Measurements from ENCODE around the gene KRTAP12-2. TPM values are rescaled to one million over a fixed set of nuclear protein-coding genes. Genes with fewer than 3 reads are reported as not detected.

The KRTAP12-2 gene
- total RNA-seq, 1 experiment from 2014 or later = not detected

DNA sequence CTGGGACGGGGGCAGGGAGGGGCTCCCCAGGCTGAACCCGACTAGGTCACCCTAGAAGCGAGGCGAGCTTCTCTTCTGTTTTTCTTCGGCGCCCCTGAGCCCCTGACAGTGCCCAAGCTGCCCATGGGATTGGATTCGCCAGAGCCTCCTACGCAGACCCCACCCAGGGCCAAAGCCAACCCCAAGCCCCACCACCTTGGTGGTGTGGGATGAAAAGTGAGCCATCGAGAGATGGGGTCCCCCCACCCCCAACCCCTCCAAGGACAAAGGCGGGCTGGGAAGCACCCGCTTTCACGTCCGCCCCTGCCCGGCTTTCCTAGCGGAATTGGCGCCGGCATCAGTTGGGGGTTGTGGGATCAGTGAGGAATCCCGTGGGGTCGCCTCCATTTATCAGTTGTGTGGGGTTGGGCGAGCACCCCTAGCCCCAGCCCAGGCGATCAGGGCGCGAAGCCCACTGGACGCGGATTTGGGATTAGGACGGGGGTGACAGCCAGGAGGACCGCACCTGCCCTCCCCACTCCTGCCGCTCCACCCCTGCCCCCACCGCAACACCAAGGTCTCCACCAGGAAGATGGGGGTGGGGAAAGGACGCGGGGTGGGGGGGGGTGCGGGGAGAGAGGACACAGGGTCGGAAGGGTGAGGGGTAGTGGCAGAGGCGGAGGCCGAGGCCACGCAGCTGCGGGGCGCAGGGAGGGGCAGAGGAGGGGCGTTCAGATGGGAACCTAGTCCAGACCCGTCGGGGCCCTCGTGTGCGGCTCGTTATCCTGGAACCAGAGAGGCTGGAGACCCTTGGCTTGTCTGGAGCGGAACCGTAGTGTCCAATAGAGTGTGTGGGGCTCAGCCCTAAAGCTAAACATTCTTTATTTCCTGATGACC is 40.2 kb upstream of the KRTAP12-2 start (continued):
- TF ChIP-seq, protein P1, sequence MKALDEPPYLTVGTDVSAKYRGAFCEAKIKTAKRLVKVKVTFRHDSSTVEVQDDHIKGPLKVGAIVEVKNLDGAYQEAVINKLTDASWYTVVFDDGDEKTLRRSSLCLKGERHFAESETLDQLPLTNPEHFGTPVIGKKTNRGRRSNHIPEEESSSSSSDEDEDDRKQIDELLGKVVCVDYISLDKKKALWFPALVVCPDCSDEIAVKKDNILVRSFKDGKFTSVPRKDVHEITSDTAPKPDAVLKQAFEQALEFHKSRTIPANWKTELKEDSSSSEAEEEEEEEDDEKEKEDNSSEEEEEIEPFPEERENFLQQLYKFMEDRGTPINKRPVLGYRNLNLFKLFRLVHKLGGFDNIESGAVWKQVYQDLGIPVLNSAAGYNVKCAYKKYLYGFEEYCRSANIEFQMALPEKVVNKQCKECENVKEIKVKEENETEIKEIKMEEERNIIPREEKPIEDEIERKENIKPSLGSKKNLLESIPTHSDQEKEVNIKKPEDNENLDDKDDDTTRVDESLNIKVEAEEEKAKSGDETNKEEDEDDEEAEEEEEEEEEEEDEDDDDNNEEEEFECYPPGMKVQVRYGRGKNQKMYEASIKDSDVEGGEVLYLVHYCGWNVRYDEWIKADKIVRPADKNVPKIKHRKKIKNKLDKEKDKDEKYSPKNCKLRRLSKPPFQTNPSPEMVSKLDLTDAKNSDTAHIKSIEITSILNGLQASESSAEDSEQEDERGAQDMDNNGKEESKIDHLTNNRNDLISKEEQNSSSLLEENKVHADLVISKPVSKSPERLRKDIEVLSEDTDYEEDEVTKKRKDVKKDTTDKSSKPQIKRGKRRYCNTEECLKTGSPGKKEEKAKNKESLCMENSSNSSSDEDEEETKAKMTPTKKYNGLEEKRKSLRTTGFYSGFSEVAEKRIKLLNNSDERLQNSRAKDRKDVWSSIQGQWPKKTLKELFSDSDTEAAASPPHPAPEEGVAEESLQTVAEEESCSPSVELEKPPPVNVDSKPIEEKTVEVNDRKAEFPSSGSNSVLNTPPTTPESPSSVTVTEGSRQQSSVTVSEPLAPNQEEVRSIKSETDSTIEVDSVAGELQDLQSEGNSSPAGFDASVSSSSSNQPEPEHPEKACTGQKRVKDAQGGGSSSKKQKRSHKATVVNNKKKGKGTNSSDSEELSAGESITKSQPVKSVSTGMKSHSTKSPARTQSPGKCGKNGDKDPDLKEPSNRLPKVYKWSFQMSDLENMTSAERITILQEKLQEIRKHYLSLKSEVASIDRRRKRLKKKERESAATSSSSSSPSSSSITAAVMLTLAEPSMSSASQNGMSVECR (CRISPR knock-in tag; IDR thresholded peaks at IDR 0.05; ENCODE audit: borderline replicate concordance) = no peak
- TF ChIP-seq ZNF138 (CRISPR knock-in tag; conservative IDR thresholded peaks at IDR 0.05) (no peak), NFYB (CRISPR knock-in tag; conservative IDR thresholded peaks at IDR 0.05; ENCODE audit: low read depth) (no peak), ATF3 (CRISPR knock-in tag; conservative IDR thresholded peaks at IDR 0.05) (no peak), ZBTB21 (CRISPR knock-in tag; IDR thresholded peaks at IDR 0.05; ENCODE audit: borderline replicate concordance) (no peak)

DNA sequence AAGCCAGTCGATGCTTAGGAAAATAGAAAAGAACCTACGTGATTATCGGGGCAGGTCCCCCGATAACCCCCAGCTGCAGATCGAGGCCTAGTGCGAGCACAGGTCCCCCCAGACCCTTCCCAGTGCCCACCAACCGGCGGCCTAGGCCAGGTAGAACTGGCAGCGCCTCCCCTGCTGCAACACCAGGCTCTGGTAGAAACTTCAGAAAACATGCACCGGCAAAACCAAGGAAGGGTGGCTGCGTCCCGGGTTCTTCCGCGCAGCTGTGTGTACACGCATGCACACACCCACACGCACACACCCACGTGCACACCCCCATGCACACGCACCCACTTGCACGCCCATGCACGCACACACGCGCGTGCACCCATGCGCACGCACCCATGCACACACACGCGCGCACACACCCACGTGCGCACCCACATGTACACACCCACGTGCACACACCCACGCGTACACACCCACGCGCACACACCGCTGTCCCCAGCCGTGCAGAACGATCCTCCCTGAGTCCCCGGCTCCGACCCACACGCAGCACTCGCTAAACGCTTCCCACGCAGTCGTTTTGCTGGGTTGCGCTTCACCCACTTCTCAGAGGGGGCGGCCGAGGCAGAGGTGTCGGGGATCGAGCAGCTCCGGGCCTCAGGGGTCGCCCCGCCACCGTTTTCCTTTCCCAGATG is 39.4 kb upstream of the KRTAP12-2 start:
- Mint-ChIP-seq H3K27me3 (ENCODE audit: low read depth) (peaks cover 56% of the 10 kb centered on the region), H3K4me1 (peaks cover 81% of the 10 kb centered on the region), H3K9me3 (no peaks in the 10 kb centered on the region), H3K27ac (peak overlapping the region; percentile 100), H3K36me3 (no peaks in the 10 kb centered on the region), H3K4me3 (peak overlapping the region; percentile 75)
- ChIA-PET CTCF (interaction anchor here (1.0 to 1.1 kb wide), 3 partner anchors 9 to 87 kb away, joined by 3 to 6 read pairs (median 4); partner anchors contain the start of gene KRTAP10-12), POLR2A (no interaction called here)
- DNase-seq (ENCODE audit: low spot score) = no peak
- ATAC-seq = no peak
- TF ChIP-seq PRDM15 (CRISPR knock-in tag; IDR thresholded peaks at IDR 0.05) (0 out of 2 replicates have a peak, but pooled peaks have one; percentile 19), ZNF219 (CRISPR knock-in tag; IDR thresholded peaks at IDR 0.05; ENCODE audit: borderline replicate concordance) (peak; percentile 72; the same call in 1 of the 2 replicates), ZMAT4 (CRISPR knock-in tag; IDR thresholded peaks at IDR 0.05) (0 out of 2 replicates have a peak, but pooled peaks have one; percentile 54), SMAD3 (CRISPR knock-in tag; IDR thresholded peaks at IDR 0.05; ENCODE audit: borderline replicate concordance) (no peak), JUN (CRISPR knock-in tag; IDR thresholded peaks at IDR 0.05) (peak; percentile 17; the same call in 1 of the 2 replicates), ZBTB43 (CRISPR knock-in tag; IDR thresholded peaks at IDR 0.05) (peak; percentile 99), FOXP4 (CRISPR knock-in tag; IDR thresholded peaks at IDR 0.05) (peak; percentile 38), ATF2 (CRISPR knock-in tag; IDR thresholded peaks at IDR 0.05; ENCODE audit: borderline replicate concordance, low read depth) (no peak), NFE2L1 (CRISPR knock-in tag; IDR thresholded peaks at IDR 0.05) (peak; percentile 70; the same call in 1 of the 2 replicates)
- TF ChIP-seq, protein P2, sequence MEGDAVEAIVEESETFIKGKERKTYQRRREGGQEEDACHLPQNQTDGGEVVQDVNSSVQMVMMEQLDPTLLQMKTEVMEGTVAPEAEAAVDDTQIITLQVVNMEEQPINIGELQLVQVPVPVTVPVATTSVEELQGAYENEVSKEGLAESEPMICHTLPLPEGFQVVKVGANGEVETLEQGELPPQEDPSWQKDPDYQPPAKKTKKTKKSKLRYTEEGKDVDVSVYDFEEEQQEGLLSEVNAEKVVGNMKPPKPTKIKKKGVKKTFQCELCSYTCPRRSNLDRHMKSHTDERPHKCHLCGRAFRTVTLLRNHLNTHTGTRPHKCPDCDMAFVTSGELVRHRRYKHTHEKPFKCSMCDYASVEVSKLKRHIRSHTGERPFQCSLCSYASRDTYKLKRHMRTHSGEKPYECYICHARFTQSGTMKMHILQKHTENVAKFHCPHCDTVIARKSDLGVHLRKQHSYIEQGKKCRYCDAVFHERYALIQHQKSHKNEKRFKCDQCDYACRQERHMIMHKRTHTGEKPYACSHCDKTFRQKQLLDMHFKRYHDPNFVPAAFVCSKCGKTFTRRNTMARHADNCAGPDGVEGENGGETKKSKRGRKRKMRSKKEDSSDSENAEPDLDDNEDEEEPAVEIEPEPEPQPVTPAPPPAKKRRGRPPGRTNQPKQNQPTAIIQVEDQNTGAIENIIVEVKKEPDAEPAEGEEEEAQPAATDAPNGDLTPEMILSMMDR (IDR thresholded peaks at IDR 0.05) = no peak
- TF ChIP-seq, protein P3, sequence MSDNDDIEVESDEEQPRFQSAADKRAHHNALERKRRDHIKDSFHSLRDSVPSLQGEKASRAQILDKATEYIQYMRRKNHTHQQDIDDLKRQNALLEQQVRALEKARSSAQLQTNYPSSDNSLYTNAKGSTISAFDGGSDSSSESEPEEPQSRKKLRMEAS (CRISPR knock-in tag; IDR thresholded peaks at IDR 0.05) = peak; percentile 25; the same call in 1 of the 2 replicates
